Endothelial cell (in vitro differentiated cells): ENCODE results near the gene COL13A1. TPM values are rescaled to one million over a fixed set of nuclear protein-coding genes. Genes with fewer than 3 reads are reported as not detected.

ENCODE experiments used
- DNase-seq: peaks from one replicate; pipeline ENCODE4 v3.0.0; 2021; ENCODE audit warnings: low spot score
- H3K27ac Mint-ChIP-seq: one replicate; pipeline ENCODE4 v1.8.0; 2021; ENCODE audit warnings: mixed read lengths, inconsistent platforms; ENCODE audit not compliant: unreplicated experiment
- H3K27me3 Mint-ChIP-seq: one replicate; pipeline ENCODE4 v1.8.0; 2021; ENCODE audit warnings: mild to moderate bottlenecking, moderate library complexity, mixed read lengths, inconsistent platforms; ENCODE audit not compliant: unreplicated experiment
- H3K36me3 Mint-ChIP-seq: one replicate; pipeline ENCODE4 v1.8.0; 2021; ENCODE audit warnings: mild to moderate bottlenecking, low read depth, mixed read lengths, inconsistent platforms; ENCODE audit not compliant: unreplicated experiment
- H3K4me1 Mint-ChIP-seq: one replicate; pipeline ENCODE4 v1.8.0; 2021; ENCODE audit warnings: mild to moderate bottlenecking, mixed read lengths, inconsistent platforms; ENCODE audit not compliant: unreplicated experiment
- H3K4me3 Mint-ChIP-seq: one replicate; pipeline ENCODE4 v1.8.0; 2021; ENCODE audit warnings: mild to moderate bottlenecking, mixed read lengths, inconsistent platforms; ENCODE audit not compliant: unreplicated experiment
- H3K9me3 Mint-ChIP-seq: one replicate; pipeline ENCODE4 v1.8.0; 2021; ENCODE audit warnings: mixed read lengths, inconsistent platforms; ENCODE audit not compliant: unreplicated experiment
- total RNA-seq: library from RNA; stranded (reverse); fragmentation: NEBNext Ultra II Directional; extraction: Animal tissue kit (Norgen Biotek cat#: 25700); gene quantifications from one replicate; pipeline ENCODE4 v1.2.1, GENCODE V29; 2021; ENCODE audit not compliant: unreplicated experiment
- TF ChIP-seq, protein P1 (sequence below): fragments of 200-600 bp; sonication (generic); IDR thresholded peaks from one replicate; pipeline ENCODE4 v1.5.0; 2021; ENCODE audit warnings: antibody characterized with exemption; ENCODE audit not compliant: unreplicated experiment

COL13A1 gene
- total RNA-seq, 1 donor from 2014 or later, result 22.6 TPM

DNA sequence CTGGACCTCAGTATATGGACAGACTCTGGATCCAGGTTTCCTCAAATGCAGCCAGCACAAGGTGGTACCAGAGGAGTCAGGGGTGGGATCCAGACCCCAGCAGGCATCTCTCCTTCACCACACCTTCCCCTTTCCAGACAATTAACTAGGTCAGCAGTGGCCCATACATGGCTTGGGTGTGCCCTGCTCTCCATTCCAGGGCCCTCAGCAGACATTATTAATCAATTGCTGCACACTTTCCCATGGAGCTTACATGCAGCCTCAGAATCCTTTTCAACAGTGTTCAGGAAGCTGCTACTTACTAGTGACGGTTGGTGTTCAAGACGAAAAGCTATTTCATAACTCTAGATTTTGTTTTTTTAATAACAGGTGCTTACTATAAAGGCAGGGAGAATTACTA lies 6.0 kb downstream of the COL13A1 start:
- Mint-ChIP-seq H3K36me3 (no peaks in the 10 kb centered on the region), H3K27me3 (peaks cover 13% of the 10 kb centered on the region), H3K27ac (no peak overlapping the region), H3K4me1 (peaks cover 38% of the 10 kb centered on the region), H3K4me3 (no peak overlapping the region), H3K9me3 (no peaks in the 10 kb centered on the region)
- DNase-seq, result no peak
- TF ChIP-seq, protein P1, sequence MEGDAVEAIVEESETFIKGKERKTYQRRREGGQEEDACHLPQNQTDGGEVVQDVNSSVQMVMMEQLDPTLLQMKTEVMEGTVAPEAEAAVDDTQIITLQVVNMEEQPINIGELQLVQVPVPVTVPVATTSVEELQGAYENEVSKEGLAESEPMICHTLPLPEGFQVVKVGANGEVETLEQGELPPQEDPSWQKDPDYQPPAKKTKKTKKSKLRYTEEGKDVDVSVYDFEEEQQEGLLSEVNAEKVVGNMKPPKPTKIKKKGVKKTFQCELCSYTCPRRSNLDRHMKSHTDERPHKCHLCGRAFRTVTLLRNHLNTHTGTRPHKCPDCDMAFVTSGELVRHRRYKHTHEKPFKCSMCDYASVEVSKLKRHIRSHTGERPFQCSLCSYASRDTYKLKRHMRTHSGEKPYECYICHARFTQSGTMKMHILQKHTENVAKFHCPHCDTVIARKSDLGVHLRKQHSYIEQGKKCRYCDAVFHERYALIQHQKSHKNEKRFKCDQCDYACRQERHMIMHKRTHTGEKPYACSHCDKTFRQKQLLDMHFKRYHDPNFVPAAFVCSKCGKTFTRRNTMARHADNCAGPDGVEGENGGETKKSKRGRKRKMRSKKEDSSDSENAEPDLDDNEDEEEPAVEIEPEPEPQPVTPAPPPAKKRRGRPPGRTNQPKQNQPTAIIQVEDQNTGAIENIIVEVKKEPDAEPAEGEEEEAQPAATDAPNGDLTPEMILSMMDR, result no peak

DNA sequence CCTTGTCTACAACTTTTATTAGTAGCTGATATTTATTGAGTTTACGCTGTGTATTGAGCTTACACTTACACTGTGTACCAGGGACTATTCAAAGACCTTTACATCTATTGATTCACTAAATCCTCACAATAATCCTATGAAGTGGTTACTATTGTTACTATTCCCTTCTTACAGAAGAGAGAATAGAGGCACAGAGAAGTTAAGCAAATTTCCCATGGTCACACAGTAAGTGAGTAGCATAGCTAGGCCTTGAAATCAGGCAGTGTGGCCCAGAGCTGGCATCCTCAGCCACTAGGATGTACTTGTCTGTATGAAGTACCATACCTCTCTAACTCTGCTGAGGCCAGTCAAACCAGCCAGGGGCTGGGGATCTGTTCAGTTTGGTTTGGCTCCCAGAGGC lies 7.6 kb downstream of the COL13A1 start:
- H3K27me3 Mint-ChIP-seq, result peaks cover 15% of the 10 kb centered on the region
- H3K4me1 Mint-ChIP-seq, result peaks cover 28% of the 10 kb centered on the region
- peaks cover 3% of the 10 kb centered on the region for H3K36me3 Mint-ChIP-seq
- no peak overlapping the region for H3K4me3 Mint-ChIP-seq
- TF ChIP-seq, protein P1, result no peak
- DNase-seq, result no peak
- no peaks in the 10 kb centered on the region for H3K9me3 Mint-ChIP-seq
- no peak overlapping the region for H3K27ac Mint-ChIP-seq

DNA sequence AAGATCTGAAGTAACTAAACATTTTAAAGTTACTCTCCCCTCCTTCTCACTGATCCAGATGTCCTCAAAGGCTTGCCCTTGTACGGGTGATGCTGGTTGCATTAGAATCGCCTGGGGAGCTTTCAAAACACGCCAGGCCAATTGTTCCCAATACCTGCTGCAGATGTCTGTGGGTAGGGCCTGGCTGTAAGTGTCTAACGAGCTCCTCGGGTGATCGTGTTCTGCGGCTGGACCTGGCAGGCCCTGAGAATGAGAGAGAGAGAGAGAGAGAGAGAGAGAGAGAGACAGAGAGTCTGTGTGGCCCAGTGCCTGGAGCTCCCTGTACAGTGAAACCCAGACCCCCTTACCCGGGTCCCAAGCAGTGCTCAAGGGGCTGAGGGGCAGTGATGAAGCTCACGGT lies 8.4 kb downstream of the COL13A1 start:
- TF ChIP-seq, protein P1, result no peak
- no peak overlapping the region for H3K4me3 Mint-ChIP-seq
- H3K27me3 Mint-ChIP-seq, result peaks cover 15% of the 10 kb centered on the region
- H3K4me1 Mint-ChIP-seq, result peaks cover 22% of the 10 kb centered on the region
- H3K9me3 Mint-ChIP-seq, result no peaks in the 10 kb centered on the region
- peaks cover 3% of the 10 kb centered on the region for H3K36me3 Mint-ChIP-seq
- H3K27ac Mint-ChIP-seq, result no peak overlapping the region
- no peak for DNase-seq

DNA sequence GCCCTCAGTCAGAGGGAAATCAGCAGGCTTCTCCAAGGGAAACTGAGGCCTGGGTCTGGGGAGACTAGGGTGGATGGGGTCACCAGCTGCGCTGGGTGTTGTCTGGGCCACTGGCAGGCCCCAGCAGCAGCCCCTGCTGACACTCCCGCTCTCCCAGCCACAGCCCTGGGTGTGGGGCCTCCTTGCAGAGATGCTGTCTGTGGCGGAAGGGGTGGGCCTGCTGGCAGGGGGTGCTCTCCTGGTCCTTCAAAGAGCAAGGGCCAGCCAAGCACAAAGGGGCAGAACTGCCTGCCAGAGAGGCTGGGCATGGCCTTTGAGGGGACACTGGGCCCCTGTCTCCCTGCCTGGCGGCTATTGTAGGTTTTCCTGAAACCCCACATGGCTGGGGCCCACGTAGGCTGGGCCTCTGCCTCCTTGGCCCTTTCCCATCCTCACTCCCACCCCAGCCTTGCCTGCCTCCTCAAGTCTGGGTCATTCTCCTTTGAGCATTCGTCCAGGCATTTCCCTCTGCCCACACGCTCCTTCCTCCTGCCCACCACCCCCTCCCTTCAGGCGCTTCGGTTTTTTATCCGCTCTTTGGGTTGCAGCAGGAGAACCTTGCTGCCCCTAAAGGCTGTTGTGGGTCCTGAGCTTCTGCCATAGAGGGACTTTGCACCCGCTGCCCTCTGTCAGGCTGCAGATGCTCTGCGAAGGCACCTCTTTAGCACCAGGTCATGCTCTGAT lies 9.1 kb downstream of the COL13A1 start:
- TF ChIP-seq, protein P1, result no peak
- H3K9me3 Mint-ChIP-seq, result no peaks in the 10 kb centered on the region
- peaks cover 3% of the 10 kb centered on the region for H3K36me3 Mint-ChIP-seq
- peaks cover 26% of the 10 kb centered on the region for H3K4me1 Mint-ChIP-seq
- DNase-seq, result no peak
- H3K4me3 Mint-ChIP-seq, result no peak overlapping the region
- peaks cover 15% of the 10 kb centered on the region for H3K27me3 Mint-ChIP-seq
- H3K27ac Mint-ChIP-seq, result no peak overlapping the region

DNA sequence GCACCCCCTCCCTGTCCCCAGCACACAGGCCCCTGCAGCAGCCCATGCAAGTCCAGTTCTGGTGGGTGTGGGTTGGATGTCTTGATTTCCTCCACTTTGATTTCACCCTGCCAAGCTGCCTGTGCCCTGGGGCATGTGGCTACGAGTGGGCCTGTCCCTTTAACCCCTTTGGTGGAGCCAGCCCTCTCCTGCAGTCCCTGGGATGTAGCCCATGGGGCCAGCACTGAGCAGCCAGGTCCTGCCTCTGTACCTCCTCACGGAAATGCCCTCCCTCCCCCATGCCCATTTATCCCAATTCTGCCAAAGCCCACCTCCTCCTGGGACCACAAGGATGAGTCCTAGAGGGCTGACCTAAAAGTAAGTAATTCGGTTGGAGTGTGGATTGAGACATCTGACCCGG lies 11.9 kb downstream of the COL13A1 start:
- Mint-ChIP-seq H3K4me3 (no peak overlapping the region), H3K36me3 (peaks cover 19% of the 10 kb centered on the region), H3K9me3 (no peaks in the 10 kb centered on the region), H3K27ac (no peak overlapping the region), H3K27me3 (peaks cover 10% of the 10 kb centered on the region), H3K4me1 (peaks cover 34% of the 10 kb centered on the region)
- DNase-seq, result no peak
- TF ChIP-seq, protein P1, result no peak
